Hepatocyte (in vitro differentiated cells): ENCODE measurements around the gene TMIE. TPM values are rescaled to one million over a fixed set of nuclear protein-coding genes. Genes with fewer than 3 reads are reported as not detected.

Source experiments
- DNase-seq: peaks from one replicate; pipeline ENCODE4 v3.0.0-alpha.2; 2016; ENCODE audit warnings: low spot score
- H2AFZ ChIP-seq: fragments of 200-600 bp; sonication (generic); 2 replicates; pipeline ENCODE4 v1.6.0; 2016; ENCODE audit warnings: antibody characterized with exemption, mild to moderate bottlenecking
- H3K27ac ChIP-seq: fragments of 200-600 bp; sonication (generic); 2 replicates; pipeline ENCODE4 v1.5.1; 2016; ENCODE audit warnings: mild to moderate bottlenecking
- H3K27me3 ChIP-seq: fragments of 200-600 bp; sonication (generic); 2 replicates; pipeline ENCODE4 v1.6.1; 2016
- H3K36me3 ChIP-seq: fragments of 200-600 bp; sonication (generic); replicated peaks from 2 replicates; pipeline ENCODE4 v1.5.1; 2016; ENCODE audit warnings: low read depth; ENCODE audit not compliant: insufficient read depth
- H3K4me1 ChIP-seq: fragments of 200-600 bp; sonication (generic); 2 replicates; pipeline ENCODE4 v1.5.1; 2016; ENCODE audit warnings: mild to moderate bottlenecking, moderate library complexity; ENCODE audit not compliant: insufficient read depth
- H3K4me2 ChIP-seq: fragments of 200-600 bp; sonication (generic); 2 replicates; pipeline ENCODE4 v1.6.0; 2016
- H3K4me3 ChIP-seq: fragments of 200-600 bp; sonication (generic); 2 replicates; pipeline ENCODE4 v1.5.1; 2016; ENCODE audit warnings: mild to moderate bottlenecking
- H3K79me2 ChIP-seq: fragments of 200-600 bp; sonication (generic); 2 replicates; pipeline ENCODE4 v1.6.0; 2017; ENCODE audit warnings: mild to moderate bottlenecking
- H3K9me2 ChIP-seq: fragments of 200-600 bp; sonication (generic); replicated peaks from 2 replicates; pipeline ENCODE4 v1.6.0; 2017; ENCODE audit warnings: mild to moderate bottlenecking; ENCODE audit not compliant: insufficient read depth
- H3K9me3 ChIP-seq: fragments of 200-600 bp; sonication (generic); 2 replicates; pipeline ENCODE4 v1.5.1; 2016; ENCODE audit warnings: low read depth, mild to moderate bottlenecking
- H4K20me1 ChIP-seq: fragments of 200-600 bp; sonication (generic); 2 replicates; pipeline ENCODE4 v1.6.0; 2016; ENCODE audit warnings: mild to moderate bottlenecking; ENCODE audit not compliant: insufficient read depth, poor library complexity, severe bottlenecking
- EZH2 ChIP-seq: fragments of 200-600 bp; sonication (generic); IDR thresholded peaks from 2 replicates; pipeline ENCODE4 v1.6.1; 2016; ENCODE audit warnings: antibody characterized with exemption, mild to moderate bottlenecking, borderline replicate concordance
- EZH2phosphoT487 ChIP-seq: fragments of 200-600 bp; sonication (generic); IDR thresholded peaks from one replicate; pipeline ENCODE4 v1.6.1; 2018; ENCODE audit warnings: antibody characterized with exemption, mild to moderate bottlenecking, low read depth, moderate library complexity; ENCODE audit not compliant: unreplicated experiment, severe bottlenecking
- WGBS: methylation state at CpG from one replicate; pipeline ENCODE4 v1.1.6; 2016; ENCODE audit warnings: low lambda C conversion rate; ENCODE audit errors: missing lambda C conversion rate; 5-methylcytosine and 5-hydroxymethylcytosine counted together
- polyA plus RNA-seq: library from polyadenylated mRNA; unstranded; fragments of >200 nt; fragmentation: Nextera tagmentation; extraction: Ambion mirVana; gene quantifications from 2 replicates; pipeline ENCODE4 v1.2.1, GENCODE V29; 2016
- total RNA-seq: library from RNA; depleted of rRNA; stranded (reverse); fragments of >200 nt; gene quantifications from 2 replicates; pipeline ENCODE4 v1.2.3, GENCODE V29; 2014
- TF ChIP-seq, protein P1 (sequence below): fragments of 200-600 bp; sonication (generic); IDR thresholded peaks from 2 replicates; pipeline ENCODE4 v1.5.1; 2016; ENCODE audit warnings: antibody characterized with exemption, mild to moderate bottlenecking; ENCODE audit not compliant: poor library complexity

The TMIE gene
- total and polyA plus RNA-seq, 2 experiments from 2014 or later = 0.37 to 0.51 TPM

DNA sequence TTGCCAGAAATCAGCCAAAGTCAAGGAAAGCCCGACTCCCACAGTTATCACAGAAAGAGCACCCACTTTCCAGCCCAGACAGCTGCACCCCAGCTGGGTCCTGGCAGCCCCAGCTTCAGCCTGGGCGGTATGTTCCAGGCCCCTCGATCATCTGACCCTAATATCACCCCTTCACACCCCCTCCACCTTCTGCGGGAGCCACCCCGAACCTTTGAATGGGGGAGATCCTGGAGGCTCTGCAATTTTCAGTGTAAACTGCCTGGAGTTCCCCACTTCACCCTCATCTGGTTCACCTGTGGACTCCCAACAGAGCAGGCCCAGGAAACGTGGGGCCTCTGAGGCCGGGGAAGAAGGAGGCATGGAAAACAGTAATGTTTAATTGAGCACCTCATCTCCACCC, 10.6 kb downstream of the TMIE start:
- H3K9me2 ChIP-seq = no peaks in the 10 kb centered on the region
- 89% methylated on average over 7 of the region's 7 CpGs for WGBS

DNA sequence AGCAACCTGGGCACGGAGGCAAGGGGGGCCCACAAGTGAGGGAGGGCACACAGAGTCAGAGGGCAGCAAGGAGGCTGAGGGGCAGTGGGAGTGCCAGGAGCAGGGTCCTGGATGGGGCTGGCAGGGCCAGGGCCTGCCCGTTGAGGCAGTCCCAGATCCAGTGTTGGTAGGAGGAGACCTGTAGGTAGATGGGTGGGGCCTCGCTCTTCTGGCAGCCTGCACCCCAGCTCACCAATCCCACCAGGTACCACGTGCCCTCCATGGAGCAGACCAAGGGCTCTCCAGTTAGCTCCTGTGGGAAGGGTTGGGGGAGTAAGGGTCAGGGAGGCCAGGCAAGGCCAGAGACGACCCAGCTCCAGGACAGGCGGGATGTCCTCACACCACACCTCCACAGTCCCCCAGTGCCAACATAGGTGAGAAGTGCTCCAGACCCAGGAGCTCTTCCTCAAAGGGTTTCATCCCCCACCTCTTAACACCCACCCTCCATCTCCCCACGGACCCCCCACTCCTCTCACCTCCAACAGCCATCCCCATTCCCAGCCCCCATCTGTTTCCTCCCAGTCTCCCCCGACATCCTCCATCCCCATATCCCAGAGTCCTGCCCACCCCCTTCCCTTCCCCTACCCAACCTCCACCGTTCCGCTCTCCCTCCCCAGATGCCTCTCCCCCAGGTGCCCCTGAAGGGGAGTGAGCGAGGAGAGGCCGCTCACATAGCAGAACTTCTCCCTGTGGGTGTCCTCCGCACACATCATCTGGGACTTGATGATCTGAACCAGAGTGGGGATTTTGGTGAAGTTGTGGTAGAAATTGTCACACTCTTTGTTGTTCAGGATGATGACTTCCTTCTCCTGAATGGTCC, 11.2 kb downstream of the TMIE start:
- no peak overlapping the region for H3K4me3 ChIP-seq
- no peaks in the 10 kb centered on the region for H3K4me1 ChIP-seq
- H2AFZ ChIP-seq = no peak overlapping the region
- no peaks in the 10 kb centered on the region for H3K9me2 ChIP-seq
- WGBS = 94% methylated on average over 7 of the region's 13 CpGs
- no peaks in the 10 kb centered on the region for H3K79me2 ChIP-seq
- TF ChIP-seq, protein P1, sequence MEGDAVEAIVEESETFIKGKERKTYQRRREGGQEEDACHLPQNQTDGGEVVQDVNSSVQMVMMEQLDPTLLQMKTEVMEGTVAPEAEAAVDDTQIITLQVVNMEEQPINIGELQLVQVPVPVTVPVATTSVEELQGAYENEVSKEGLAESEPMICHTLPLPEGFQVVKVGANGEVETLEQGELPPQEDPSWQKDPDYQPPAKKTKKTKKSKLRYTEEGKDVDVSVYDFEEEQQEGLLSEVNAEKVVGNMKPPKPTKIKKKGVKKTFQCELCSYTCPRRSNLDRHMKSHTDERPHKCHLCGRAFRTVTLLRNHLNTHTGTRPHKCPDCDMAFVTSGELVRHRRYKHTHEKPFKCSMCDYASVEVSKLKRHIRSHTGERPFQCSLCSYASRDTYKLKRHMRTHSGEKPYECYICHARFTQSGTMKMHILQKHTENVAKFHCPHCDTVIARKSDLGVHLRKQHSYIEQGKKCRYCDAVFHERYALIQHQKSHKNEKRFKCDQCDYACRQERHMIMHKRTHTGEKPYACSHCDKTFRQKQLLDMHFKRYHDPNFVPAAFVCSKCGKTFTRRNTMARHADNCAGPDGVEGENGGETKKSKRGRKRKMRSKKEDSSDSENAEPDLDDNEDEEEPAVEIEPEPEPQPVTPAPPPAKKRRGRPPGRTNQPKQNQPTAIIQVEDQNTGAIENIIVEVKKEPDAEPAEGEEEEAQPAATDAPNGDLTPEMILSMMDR = no peak
- TF ChIP-seq EZH2 (no peak), EZH2phosphoT487 (no peak)
- H3K4me2 ChIP-seq = no peak overlapping the region
- H3K27me3 ChIP-seq = no peaks in the 10 kb centered on the region
- H3K36me3 ChIP-seq = no peaks in the 10 kb centered on the region
- no peaks in the 10 kb centered on the region for H3K9me3 ChIP-seq
- DNase-seq = no peak
- H4K20me1 ChIP-seq = no peaks in the 10 kb centered on the region
- H3K27ac ChIP-seq = no peak overlapping the region

More for the DNA sequence above, 10.6 kb downstream of the TMIE start:
- Histone ChIP-seq H3K4me1 (peaks cover 3% of the 10 kb centered on the region), H3K27me3 (no peaks in the 10 kb centered on the region), H3K27ac (no peak overlapping the region), H4K20me1 (no peaks in the 10 kb centered on the region), H3K4me2 (no peak overlapping the region), H3K79me2 (no peaks in the 10 kb centered on the region), H3K4me3 (no peak overlapping the region), H3K36me3 (no peaks in the 10 kb centered on the region), H2AFZ (no peak overlapping the region), H3K9me3 (no peaks in the 10 kb centered on the region)
- TF ChIP-seq EZH2 (no peak), EZH2phosphoT487 (no peak)
- TF ChIP-seq, protein P1 = no peak
- no peak for DNase-seq

DNA sequence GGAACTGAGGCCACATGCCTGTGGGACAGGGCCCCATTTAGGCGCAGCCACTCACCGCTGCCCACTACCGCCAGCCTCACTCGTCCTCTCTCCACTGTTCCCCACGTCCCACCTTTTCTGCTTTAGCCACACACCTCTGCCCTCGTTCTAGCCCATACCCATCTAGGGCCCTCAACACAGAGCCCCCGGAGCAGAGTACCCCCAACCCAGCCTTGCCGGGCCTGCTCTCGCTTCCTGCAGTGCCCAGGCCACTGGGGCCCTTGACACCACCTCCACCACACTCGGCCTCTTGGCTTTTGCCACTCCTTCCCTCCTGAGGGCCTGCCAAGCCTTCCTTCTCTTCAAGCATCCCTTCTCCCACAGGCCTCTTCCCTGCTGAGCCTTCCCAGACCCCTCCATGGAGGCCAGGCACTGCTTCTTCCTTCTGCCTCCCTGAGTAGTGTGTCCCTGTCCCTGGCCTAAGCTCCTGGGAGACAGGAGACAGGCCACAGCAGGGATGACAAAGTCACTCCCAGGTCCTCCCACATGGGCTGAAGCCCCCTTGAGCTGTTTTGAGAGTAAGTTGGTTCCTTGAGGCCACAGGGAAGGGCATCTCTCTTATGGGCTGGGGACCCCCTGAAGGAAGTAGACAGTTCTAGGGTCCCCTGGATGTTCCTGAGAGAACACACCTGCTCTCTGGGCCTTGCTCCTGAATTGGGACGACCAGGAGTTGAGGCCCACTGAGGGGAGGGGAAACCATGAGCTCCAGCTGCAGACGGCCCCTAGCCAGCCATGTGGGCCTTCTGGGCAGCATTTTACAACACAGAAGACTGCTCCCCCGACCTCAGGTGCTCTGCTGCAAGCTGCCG, 12.1 kb downstream of the TMIE start:
- Histone ChIP-seq H3K9me2 (no peaks in the 10 kb centered on the region), H3K9me3 (no peaks in the 10 kb centered on the region), H4K20me1 (no peaks in the 10 kb centered on the region), H3K27ac (no peak overlapping the region), H3K27me3 (no peaks in the 10 kb centered on the region), H3K36me3 (no peaks in the 10 kb centered on the region), H3K4me3 (no peak overlapping the region), H2AFZ (no peak overlapping the region), H3K4me2 (no peak overlapping the region), H3K4me1 (no peaks in the 10 kb centered on the region), H3K79me2 (no peaks in the 10 kb centered on the region)
- TF ChIP-seq EZH2phosphoT487 (no peak), EZH2 (no peak)
- WGBS = 78% methylated on average over 13 of the region's 14 CpGs
- no peak for DNase-seq
